MG63 (cell line): ENCODE results near the gene RALGAPA2. TPM values are rescaled to one million over a fixed set of nuclear protein-coding genes. Genes with fewer than 3 reads are reported as not detected.

Experiments used
- DNase-seq: peaks from one replicate; pipeline ENCODE4 v3.0.0-alpha.2; 2020
- H3K27me3 ChIP-seq: fragments of 250-450 bp; sonication (Bioruptor Pico); 2 replicates; pipeline ENCODE4 v1.5.1; 2020; ENCODE audit warnings: mild to moderate bottlenecking, moderate library complexity
- H3K36me3 ChIP-seq: fragments of 250-450 bp; sonication (Bioruptor Pico); 2 replicates; pipeline ENCODE4 v1.5.1; 2020; ENCODE audit warnings: mild to moderate bottlenecking, moderate library complexity
- H3K4me3 ChIP-seq: fragments of 250-450 bp; sonication (Bioruptor Pico); 2 replicates; pipeline ENCODE4 v1.5.1; 2020; ENCODE audit warnings: mild to moderate bottlenecking, moderate library complexity
- H3K9me3 ChIP-seq: fragments of 250-450 bp; sonication (Bioruptor Pico); 2 replicates; pipeline ENCODE4 v1.5.1; 2020; ENCODE audit warnings: mild to moderate bottlenecking, moderate library complexity
- total RNA-seq: library from RNA; depleted of rRNA; stranded (reverse); fragments of >200 nt; shearing (Covaris generic); gene quantifications from 2 replicates; pipeline ENCODE4 v1.2.3, GENCODE V29; 2014; ENCODE audit warnings: low replicate concordance

The RALGAPA2 gene
- total RNA-seq, 1 experiment from 2014 or later: 0.53 TPM

GRCh38 chr20:20462185-20462584, 250.3 kb downstream of the RALGAPA2 start:
- DNase-seq: no peak
- H3K9me3 ChIP-seq: no peaks in the 10 kb centered on the region
- no peak overlapping the region for H3K4me3 ChIP-seq
- no peaks in the 10 kb centered on the region for H3K27me3 ChIP-seq
- H3K36me3 ChIP-seq: no peaks in the 10 kb centered on the region

DNA sequence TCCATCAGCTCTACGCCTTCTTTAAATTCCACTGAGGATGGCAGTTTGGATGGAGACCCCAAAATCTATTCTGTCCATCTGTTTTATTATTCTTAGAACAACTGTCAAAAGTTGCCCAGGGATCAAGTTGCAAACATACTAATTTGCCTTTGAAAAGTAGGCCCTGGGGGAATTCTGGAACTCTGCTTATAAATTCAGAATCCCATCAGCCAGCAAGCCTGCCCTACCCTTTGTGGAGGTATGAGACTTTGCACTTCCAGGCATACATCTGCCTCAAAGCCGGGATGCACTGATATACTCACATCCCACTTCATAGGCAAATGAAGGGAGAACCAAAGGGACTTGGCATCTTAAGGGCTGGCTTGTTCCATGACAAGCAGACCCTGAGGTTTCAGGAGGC, 250.9 kb downstream of the RALGAPA2 start:
- H3K27me3 ChIP-seq: no peaks in the 10 kb centered on the region
- no peak for DNase-seq
- H3K36me3 ChIP-seq: no peaks in the 10 kb centered on the region
- no peaks in the 10 kb centered on the region for H3K9me3 ChIP-seq
- H3K4me3 ChIP-seq: no peak overlapping the region

DNA sequence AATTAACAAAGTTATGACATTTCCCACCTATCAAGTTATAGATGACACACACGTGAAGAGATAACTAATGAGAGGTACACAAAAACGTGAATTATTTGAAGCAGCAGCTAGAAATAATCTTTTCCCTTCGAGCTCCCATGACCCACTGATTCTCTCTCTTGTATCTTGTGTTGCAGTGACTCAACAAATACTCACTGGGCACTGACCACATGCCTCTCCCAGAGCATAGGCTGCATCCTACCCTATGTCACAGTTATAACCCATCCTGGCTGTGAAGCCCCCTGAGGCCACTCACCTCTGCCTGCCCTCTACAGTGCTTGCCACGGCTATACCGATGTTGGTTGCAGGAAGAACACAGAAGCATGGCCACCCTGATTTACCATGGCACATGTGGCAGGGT, 252.7 kb downstream of the RALGAPA2 start:
- DNase-seq: no peak
- H3K36me3 ChIP-seq: no peaks in the 10 kb centered on the region
- no peak overlapping the region for H3K4me3 ChIP-seq

DNA sequence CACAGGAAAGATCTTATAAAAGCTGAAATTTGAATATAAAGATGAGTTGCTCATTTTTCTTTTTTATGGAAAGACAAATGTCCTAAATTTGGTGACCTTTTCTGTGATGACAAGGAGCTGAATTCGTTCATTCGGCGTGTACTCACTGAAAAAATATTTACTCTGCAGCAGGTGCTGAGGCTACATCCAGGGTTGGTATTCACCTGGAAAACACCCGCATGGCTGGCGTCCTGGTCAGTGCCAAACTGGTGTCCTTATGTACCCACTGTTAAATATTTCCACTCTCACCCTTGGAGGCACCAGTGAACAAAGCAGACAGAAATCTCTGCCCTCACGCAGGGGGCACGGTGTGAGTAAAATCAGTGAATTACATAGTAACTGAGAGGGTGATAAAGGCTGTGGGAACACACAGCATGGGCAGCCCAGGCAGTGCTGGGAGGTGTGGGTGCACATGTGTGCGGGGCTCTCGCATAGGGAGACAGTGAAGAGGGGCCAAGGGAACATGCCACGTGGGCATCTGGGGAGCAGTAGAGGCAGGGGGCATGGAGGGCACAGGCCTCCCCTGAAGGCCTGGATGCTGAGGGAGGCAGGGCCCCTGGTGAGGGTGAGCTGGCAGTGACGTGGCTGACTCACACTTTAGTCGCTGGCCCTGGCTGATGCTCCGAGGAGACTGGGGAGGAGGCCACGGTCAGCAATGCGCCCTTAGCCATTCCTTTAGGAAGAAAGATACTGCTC, 254.9 kb downstream of the RALGAPA2 start:
- no peak overlapping the region for H3K4me3 ChIP-seq
- no peaks in the 10 kb centered on the region for H3K9me3 ChIP-seq
- H3K36me3 ChIP-seq: no peaks in the 10 kb centered on the region
- H3K27me3 ChIP-seq: no peaks in the 10 kb centered on the region
- DNase-seq: peak; percentile 66

More for the DNA sequence above, 252.7 kb downstream of the RALGAPA2 start:
- Histone ChIP-seq H3K27me3 (no peaks in the 10 kb centered on the region), H3K9me3 (no peaks in the 10 kb centered on the region)

DNA sequence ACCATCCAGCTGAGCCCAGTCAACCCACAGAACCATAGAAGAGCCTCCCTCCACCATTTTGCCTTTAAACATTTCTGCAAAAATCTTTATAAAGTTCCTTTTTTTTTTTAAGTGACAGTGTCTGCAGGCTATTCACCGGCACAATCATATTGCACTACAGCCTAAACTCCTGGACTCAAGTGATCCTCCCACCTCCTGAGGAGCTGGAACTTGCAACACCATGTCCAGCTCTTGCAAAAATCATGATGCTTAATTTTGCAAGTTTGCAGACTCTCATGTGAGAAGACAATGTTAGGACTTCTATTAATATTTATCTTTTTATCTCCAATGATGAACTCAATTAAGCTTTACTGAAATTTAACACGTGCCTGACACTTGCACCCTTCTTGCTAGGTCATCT, 255.7 kb downstream of the RALGAPA2 start:
- Histone ChIP-seq H3K27me3 (no peaks in the 10 kb centered on the region), H3K4me3 (no peak overlapping the region), H3K36me3 (no peaks in the 10 kb centered on the region), H3K9me3 (no peaks in the 10 kb centered on the region)
- DNase-seq: no peak

DNA sequence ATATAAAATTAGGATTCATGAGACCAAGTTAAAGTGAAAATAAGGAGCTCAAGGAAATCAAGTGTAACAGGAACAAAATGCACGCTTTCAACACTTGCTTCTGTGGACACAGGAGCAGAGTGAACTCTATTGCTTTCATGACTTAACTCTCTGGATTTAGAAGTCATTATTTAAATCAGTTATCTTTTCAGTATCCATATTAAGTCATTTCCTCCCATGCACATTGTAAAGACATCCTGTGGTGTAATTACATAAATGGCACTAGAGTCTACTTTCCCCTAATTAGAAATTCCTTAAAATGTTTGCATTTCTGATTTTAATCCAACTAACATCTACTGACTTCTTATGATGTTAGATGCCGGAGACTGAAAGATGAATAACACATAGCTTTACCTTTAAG, 256.5 kb downstream of the RALGAPA2 start:
- H3K36me3 ChIP-seq: no peaks in the 10 kb centered on the region
- DNase-seq: no peak
- no peak overlapping the region for H3K4me3 ChIP-seq
- H3K9me3 ChIP-seq: no peaks in the 10 kb centered on the region
- no peaks in the 10 kb centered on the region for H3K27me3 ChIP-seq

DNA sequence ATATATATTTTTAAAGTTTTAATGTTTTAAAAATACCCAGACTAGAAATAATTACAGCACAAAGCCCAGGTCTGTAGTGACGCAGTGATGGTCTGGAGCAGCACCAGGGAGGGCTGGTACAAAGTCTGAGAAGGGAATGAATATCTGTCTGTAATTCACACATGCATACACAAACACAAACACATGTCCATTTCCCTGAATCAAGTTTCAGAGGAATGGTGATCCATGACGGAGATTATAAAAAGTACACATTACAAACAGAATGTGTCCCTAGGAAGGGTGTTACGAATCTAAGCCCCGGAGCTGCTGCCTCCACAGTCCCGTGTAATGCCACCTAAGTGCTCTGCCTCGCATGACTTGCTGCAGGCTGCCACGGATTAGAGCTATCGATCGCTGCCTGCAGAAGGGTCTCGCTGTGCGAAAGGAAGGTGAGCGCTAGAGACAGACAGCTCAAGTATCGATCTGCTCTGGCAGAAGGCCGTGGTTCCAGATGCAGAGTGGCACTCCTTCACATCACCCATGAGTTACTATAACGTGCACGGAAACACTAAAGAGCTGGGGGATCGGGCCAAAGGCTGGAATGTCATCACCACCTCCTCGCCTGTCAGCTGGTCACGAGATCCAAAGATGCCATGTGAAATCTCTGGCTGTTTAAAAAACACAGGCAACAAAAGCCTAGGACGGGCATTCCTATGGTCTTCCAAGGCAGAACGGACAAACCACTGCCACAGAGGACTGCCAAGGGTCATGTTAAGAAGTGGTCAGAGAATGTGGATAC, 257.4 kb downstream of the RALGAPA2 start:
- H3K9me3 ChIP-seq: no peaks in the 10 kb centered on the region
- no peaks in the 10 kb centered on the region for H3K27me3 ChIP-seq
- no peak for DNase-seq
- no peak overlapping the region for H3K4me3 ChIP-seq
- H3K36me3 ChIP-seq: no peaks in the 10 kb centered on the region

- no peak for DNase-seq
- Histone ChIP-seq H3K9me3 (no peaks in the 10 kb centered on the region), H3K36me3 (no peaks in the 10 kb centered on the region), H3K4me3 (no peak overlapping the region), H3K27me3 (no peaks in the 10 kb centered on the region)
Measured at GRCh38 chr20:20454367-20454766, 258.1 kb downstream of the RALGAPA2 start.

GRCh38 chr20:20452254-20452676, 260.2 kb downstream of the RALGAPA2 start:
- no peaks in the 10 kb centered on the region for H3K9me3 ChIP-seq
- no peaks in the 10 kb centered on the region for H3K27me3 ChIP-seq
- H3K36me3 ChIP-seq: no peaks in the 10 kb centered on the region
- no peak overlapping the region for H3K4me3 ChIP-seq
- DNase-seq: no peak

DNA sequence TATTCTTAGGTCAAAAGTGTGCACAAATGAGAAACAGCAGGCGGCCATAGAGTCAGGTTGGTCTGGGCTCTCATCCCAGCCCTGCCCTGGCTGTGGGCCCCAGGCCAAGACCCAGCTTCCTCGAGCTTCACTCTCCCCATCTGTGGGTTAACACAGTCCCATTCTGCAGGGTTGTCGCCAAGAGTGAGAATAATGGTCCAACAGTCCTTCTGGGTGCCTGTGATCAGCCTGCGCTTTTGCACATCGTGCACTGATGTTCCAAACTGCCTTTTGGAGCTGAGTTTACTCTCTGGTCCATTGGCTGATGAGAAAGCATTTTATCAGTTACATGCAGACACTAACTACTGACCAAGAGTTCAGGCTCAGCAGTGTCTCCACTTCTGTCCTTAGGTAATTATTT, 261.9 kb downstream of the RALGAPA2 start:
- no peaks in the 10 kb centered on the region for H3K36me3 ChIP-seq
- DNase-seq: peak; percentile 53
- H3K4me3 ChIP-seq: no peak overlapping the region
- H3K9me3 ChIP-seq: no peaks in the 10 kb centered on the region
- H3K27me3 ChIP-seq: no peaks in the 10 kb centered on the region

DNA sequence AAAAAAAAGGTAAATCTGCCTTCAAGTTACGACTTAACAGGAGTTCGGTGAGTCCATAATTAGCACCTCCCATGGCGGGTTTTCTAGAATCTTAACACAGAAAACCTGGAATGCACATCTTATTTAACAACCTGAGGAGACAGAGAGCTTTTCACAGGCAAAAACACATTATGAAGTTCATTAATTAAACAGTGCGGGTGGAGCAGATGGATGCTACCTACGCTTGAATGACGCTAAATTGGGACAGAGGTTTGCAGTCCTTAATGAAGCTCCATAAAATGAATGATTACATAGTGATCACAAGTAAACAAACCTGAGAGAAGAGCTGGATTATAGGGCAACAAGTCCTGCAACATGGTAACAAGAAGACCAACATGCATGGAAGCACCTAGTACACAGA, 263.6 kb downstream of the RALGAPA2 start:
- Histone ChIP-seq H3K27me3 (no peaks in the 10 kb centered on the region), H3K36me3 (no peaks in the 10 kb centered on the region)
- no peak for DNase-seq

DNA sequence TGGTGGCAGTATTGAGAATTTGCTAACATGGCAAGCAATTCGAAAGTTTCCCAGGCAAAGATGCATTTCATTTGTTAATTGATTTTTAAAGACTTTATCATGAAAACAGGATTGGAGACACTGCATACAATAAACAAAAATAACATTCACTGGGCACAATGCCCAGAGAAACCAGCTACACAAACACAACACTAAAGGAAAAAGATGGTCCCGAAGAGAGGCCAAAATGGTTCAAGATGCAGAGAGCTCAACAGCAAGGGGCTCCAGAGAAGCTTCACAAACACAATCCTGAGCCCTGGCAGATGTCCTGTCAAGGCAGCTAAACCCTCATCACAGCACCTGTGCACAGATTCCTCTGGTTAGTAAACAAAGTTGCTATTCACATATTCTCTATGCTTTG, 265.2 kb downstream of the RALGAPA2 start:
- no peak for DNase-seq
- H3K4me3 ChIP-seq: no peak overlapping the region
- H3K9me3 ChIP-seq: no peaks in the 10 kb centered on the region
- H3K36me3 ChIP-seq: no peaks in the 10 kb centered on the region
- no peaks in the 10 kb centered on the region for H3K27me3 ChIP-seq

More for the DNA sequence above, 263.6 kb downstream of the RALGAPA2 start:
- Histone ChIP-seq H3K4me3 (no peak overlapping the region), H3K9me3 (no peaks in the 10 kb centered on the region)

DNA sequence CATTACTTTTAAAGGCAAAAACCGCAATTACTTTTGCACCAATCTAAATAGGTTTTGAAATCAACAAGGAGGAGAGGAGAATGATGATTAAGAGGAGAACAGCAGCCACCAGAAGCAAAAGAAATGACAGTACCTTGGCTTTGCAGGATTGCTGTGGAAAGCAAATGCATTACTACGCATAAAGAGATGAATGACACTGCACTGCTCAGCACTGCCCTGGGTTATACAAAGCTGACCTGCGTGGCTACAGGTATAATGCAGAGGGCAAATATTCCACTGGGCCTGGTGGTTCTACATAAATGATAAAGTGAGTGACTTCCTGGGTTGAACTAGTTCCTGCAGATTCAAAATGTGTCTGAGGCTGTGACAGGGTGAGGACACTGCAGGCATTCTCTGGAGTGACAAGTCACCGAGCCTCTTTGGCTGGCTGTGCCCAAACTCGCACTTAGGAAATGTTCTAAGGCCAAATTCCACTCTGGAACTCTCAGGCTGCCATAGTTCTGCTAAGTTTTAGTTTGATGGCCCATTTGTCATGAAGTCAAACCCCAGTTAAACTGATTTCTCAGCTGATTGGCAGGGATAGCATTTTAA, 265.9 kb downstream of the RALGAPA2 start:
- H3K4me3 ChIP-seq: no peak overlapping the region
- H3K36me3 ChIP-seq: no peaks in the 10 kb centered on the region
- H3K27me3 ChIP-seq: no peaks in the 10 kb centered on the region
- no peaks in the 10 kb centered on the region for H3K9me3 ChIP-seq
- no peak for DNase-seq

GRCh38 chr20:20446001-20446400, 266.4 kb downstream of the RALGAPA2 start:
- no peak overlapping the region for H3K4me3 ChIP-seq
- no peaks in the 10 kb centered on the region for H3K36me3 ChIP-seq

DNA sequence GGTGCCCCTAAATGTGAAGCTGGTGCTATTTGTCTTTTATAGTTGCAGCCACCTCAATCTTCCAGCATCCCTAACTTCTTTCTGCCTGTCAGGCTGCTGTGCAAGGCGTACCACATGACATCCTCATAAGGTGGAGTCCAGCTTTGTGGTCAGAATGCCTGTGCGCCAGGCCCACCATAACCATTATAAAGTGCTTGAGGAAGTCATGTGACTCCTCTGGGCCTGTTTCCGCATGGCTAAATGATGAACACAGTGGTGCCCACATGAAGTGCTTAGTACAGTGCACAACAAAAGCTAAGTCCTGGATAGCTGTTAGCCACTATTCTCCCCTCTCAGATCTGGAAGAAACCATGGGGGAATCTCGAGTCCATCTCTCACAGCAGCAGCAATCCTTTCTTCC, 268.9 kb downstream of the RALGAPA2 start:
- no peaks in the 10 kb centered on the region for H3K9me3 ChIP-seq
- DNase-seq: no peak
- H3K4me3 ChIP-seq: no peak overlapping the region
- no peaks in the 10 kb centered on the region for H3K36me3 ChIP-seq
- H3K27me3 ChIP-seq: no peaks in the 10 kb centered on the region

More at GRCh38 chr20:20446001-20446400, 266.4 kb downstream of the RALGAPA2 start:
- Histone ChIP-seq H3K9me3 (no peaks in the 10 kb centered on the region), H3K27me3 (no peaks in the 10 kb centered on the region)
- no peak for DNase-seq

GRCh38 chr20:20442466-20442865, 270.0 kb downstream of the RALGAPA2 start:
- no peak for DNase-seq
- no peaks in the 10 kb centered on the region for H3K27me3 ChIP-seq

GRCh38 chr20:20440886-20441658, 271.4 kb downstream of the RALGAPA2 start:
- Histone ChIP-seq H3K36me3 (no peaks in the 10 kb centered on the region), H3K4me3 (no peak overlapping the region), H3K9me3 (no peaks in the 10 kb centered on the region), H3K27me3 (no peaks in the 10 kb centered on the region)
- no peak for DNase-seq

More at GRCh38 chr20:20442466-20442865, 270.0 kb downstream of the RALGAPA2 start:
- H3K9me3 ChIP-seq: no peaks in the 10 kb centered on the region
- no peak overlapping the region for H3K4me3 ChIP-seq
- H3K36me3 ChIP-seq: no peaks in the 10 kb centered on the region
